OCI-LY1 (cell line): ENCODE results near the gene DEFB121.

Experiments
- H2AFZ ChIP-seq: fragments of 200-600 bp; sonication (generic), shearing (Covaris generic); 2 replicates; pipeline ENCODE4 v1.6.0; 2014; ENCODE audit warnings: antibody characterized with exemption, mild to moderate bottlenecking, low read length
- H3F3A ChIP-seq: fragments of 200-600 bp; sonication (generic), shearing (Covaris generic); 2 replicates; pipeline ENCODE4 v1.6.0; 2014; ENCODE audit warnings: mild to moderate bottlenecking, antibody characterized with exemption, low read length, moderate library complexity; ENCODE audit not compliant: insufficient read depth
- H3K27ac ChIP-seq: fragments of 200-600 bp; sonication (generic); 2 replicates; pipeline ENCODE4 v1.5.1; 2014; ENCODE audit warnings: low read length, mixed run types, mild to moderate bottlenecking, low read depth; ENCODE audit not compliant: poor library complexity, severe bottlenecking
- H3K27me3 ChIP-seq: fragments of 200-600 bp; sonication (generic); 2 replicates; pipeline ENCODE4 v1.6.0; 2014; ENCODE audit warnings: antibody characterized with exemption, mild to moderate bottlenecking, low read length, moderate library complexity; ENCODE audit not compliant: insufficient read depth
- H3K36me3 ChIP-seq: fragments of 200-600 bp; sonication (generic); 2 replicates; pipeline ENCODE4 v1.6.1; 2014; ENCODE audit warnings: mild to moderate bottlenecking, antibody characterized with exemption, low read length, moderate library complexity, mixed read lengths; ENCODE audit not compliant: insufficient read depth
- H3K4me1 ChIP-seq: fragments of 200-600 bp; sonication (generic); 2 replicates; pipeline ENCODE4 v1.5.1; 2014; ENCODE audit warnings: mild to moderate bottlenecking, low read length, moderate library complexity; ENCODE audit not compliant: insufficient read depth, severe bottlenecking
- H3K4me2 ChIP-seq: fragments of 200-600 bp; sonication (generic), shearing (Covaris generic); 2 replicates; pipeline ENCODE4 v1.6.1; 2014; ENCODE audit warnings: low read length
- H3K4me3 ChIP-seq: fragments of 200-600 bp; sonication (generic); 2 replicates; pipeline ENCODE4 v1.5.1; 2014; ENCODE audit warnings: low read length, low read depth, mild to moderate bottlenecking, mixed read lengths; ENCODE audit not compliant: poor library complexity, severe bottlenecking
- H3K79me2 ChIP-seq: fragments of 200-600 bp; shearing (Covaris generic); 2 replicates; pipeline ENCODE4 v1.6.1; 2016; ENCODE audit warnings: mixed run types, low read length, mixed read lengths; ENCODE audit not compliant: insufficient read depth
- H3K9ac ChIP-seq: fragments of 200-600 bp; sonication (generic), shearing (Covaris generic); 2 replicates; pipeline ENCODE4 v1.6.1; 2014; ENCODE audit warnings: mild to moderate bottlenecking, low read length, mixed read lengths
- H3K9me2 ChIP-seq: fragments of 200-600 bp; sonication (generic), shearing (Covaris generic); 2 replicates; pipeline ENCODE4 v1.6.1; 2014; ENCODE audit warnings: low read depth, mild to moderate bottlenecking, low read length, mixed read lengths
- H3K9me3 ChIP-seq: fragments of 200-600 bp; shearing (Covaris generic); 2 replicates; pipeline ENCODE4 v1.6.1; 2014; ENCODE audit warnings: low read length, mixed read lengths
- H4K20me1 ChIP-seq: fragments of 200-600 bp; sonication (generic), shearing (Covaris generic); 2 replicates; pipeline ENCODE4 v1.6.0; 2016; ENCODE audit warnings: mild to moderate bottlenecking, low read length; ENCODE audit not compliant: insufficient read depth
- EZH2 ChIP-seq: fragments of 200-600 bp; sonication (generic), shearing (Covaris generic); IDR thresholded peaks from 2 replicates; pipeline ENCODE4 v1.8.0; 2017; ENCODE audit warnings: borderline replicate concordance, mixed run types, mild to moderate bottlenecking, antibody characterized with exemption, low read length, moderate library complexity, mixed read lengths
- TF ChIP-seq, protein P1 (sequence below): fragments of 200-600 bp; sonication (generic), shearing (Covaris generic); IDR thresholded peaks from 2 replicates; pipeline ENCODE4 v1.5.1; 2017; ENCODE audit warnings: mild to moderate bottlenecking, antibody characterized with exemption, low read length, moderate library complexity, mixed read lengths

DEFB121 gene, protein sequence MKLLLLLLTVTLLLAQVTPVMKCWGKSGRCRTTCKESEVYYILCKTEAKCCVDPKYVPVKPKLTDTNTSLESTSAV

DNA sequence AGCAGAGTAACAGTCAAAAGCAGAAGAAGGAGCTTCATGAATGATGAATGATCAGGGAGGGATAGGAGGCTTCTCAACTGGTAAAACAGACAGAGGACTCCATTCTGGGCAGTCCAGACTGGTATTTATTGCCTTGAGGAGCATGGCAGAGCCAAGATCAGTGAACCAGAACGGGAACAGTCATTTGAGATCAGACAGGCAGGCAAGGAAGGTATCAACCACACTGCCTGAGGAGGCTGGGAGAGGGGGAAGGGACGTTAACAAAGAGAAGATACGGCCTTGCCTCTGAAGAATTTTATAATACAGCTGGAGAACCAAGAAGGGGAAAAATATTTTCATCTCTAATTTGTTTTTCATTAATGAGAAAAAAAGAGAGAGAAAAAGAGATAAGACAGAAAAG lies at the start of gene DEFB121:
TSS of gene DEFB121 (minus strand) at position 101 of the 400 bp plus-strand sequence. CDS start at position 38, 63 bp downstream.
- Histone ChIP-seq H3F3A (no peaks in the 10 kb centered on the region), H3K27me3 (no peaks in the 10 kb centered on the region), H3K4me3 (no peak within 1 kb of the TSS), H2AFZ (no peak within 1 kb of the TSS), H3K79me2 (no peaks in the 10 kb centered on the region), H3K27ac (no peak within 1 kb of the TSS), H4K20me1 (no peaks in the 10 kb centered on the region), H3K4me2 (no peak within 1 kb of the TSS), H3K9ac (no peak within 1 kb of the TSS), H3K9me3 (no peaks in the 10 kb centered on the region), H3K9me2 (no peaks in the 10 kb centered on the region), H3K36me3 (no peaks in the 10 kb centered on the region), H3K4me1 (no peaks in the 10 kb centered on the region)
- no peak for TF ChIP-seq EZH2
- TF ChIP-seq, protein P1, sequence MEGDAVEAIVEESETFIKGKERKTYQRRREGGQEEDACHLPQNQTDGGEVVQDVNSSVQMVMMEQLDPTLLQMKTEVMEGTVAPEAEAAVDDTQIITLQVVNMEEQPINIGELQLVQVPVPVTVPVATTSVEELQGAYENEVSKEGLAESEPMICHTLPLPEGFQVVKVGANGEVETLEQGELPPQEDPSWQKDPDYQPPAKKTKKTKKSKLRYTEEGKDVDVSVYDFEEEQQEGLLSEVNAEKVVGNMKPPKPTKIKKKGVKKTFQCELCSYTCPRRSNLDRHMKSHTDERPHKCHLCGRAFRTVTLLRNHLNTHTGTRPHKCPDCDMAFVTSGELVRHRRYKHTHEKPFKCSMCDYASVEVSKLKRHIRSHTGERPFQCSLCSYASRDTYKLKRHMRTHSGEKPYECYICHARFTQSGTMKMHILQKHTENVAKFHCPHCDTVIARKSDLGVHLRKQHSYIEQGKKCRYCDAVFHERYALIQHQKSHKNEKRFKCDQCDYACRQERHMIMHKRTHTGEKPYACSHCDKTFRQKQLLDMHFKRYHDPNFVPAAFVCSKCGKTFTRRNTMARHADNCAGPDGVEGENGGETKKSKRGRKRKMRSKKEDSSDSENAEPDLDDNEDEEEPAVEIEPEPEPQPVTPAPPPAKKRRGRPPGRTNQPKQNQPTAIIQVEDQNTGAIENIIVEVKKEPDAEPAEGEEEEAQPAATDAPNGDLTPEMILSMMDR = no peak

DNA sequence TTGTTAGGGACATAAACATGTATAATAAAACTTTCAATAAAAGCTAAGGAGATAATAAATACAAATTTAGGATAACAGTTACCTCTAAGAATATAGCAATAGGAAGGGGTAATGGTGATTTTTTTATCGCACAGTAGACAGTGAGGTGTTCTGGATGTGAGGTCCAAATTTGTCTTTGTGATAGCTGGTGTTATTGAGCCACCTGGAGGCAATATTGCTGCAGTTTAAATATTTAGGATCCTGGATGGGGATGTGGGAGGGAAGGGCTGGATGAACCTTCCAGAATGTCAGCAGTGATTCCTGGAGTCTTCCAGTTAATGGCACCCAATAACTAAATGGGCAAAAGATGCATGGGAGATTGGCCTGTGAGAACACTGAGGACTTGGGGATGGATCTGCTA lies 48.3 kb upstream of the DEFB121 start:
- no peaks in the 10 kb centered on the region for H3F3A ChIP-seq
- no peak overlapping the region for H3K9ac ChIP-seq
- H3K4me1 ChIP-seq = no peaks in the 10 kb centered on the region
- TF ChIP-seq, protein P1 = no peak
- TF ChIP-seq EZH2 = no peak
- H3K27ac ChIP-seq = no peak overlapping the region
- H4K20me1 ChIP-seq = no peaks in the 10 kb centered on the region
- no peak overlapping the region for H2AFZ ChIP-seq
- H3K36me3 ChIP-seq = no peaks in the 10 kb centered on the region
- H3K79me2 ChIP-seq = no peaks in the 10 kb centered on the region
- no peaks in the 10 kb centered on the region for H3K9me3 ChIP-seq
- H3K9me2 ChIP-seq = no peaks in the 10 kb centered on the region
- H3K4me3 ChIP-seq = no peak overlapping the region
- H3K27me3 ChIP-seq = peaks cover 4% of the 10 kb centered on the region; the same call in 1 of the 2 replicates
- H3K4me2 ChIP-seq = no peak overlapping the region

DNA sequence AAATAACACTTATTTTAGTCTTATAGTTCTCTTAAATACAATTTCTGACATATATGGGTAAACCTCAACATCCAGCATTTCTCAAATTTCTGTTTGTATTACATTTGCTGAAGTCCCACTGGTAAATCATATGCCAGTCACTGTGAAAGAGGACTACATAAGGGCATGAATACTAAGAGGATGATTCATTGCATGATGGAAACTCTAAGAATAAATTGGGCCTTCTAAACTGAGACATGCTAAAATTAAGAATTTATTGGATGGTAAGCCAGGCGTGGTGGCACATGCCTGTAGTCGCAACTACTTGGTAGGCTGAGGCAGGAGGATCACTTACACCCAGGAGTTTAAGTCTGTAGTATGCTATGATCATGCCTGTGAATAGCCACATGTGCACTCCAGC lies 46.6 kb upstream of the DEFB121 start:
- Histone ChIP-seq H3K9me3 (no peaks in the 10 kb centered on the region), H3F3A (no peaks in the 10 kb centered on the region), H3K4me2 (no peak overlapping the region), H3K36me3 (no peaks in the 10 kb centered on the region), H3K4me1 (no peaks in the 10 kb centered on the region), H2AFZ (no peak overlapping the region), H3K9ac (no peak overlapping the region), H3K4me3 (no peak overlapping the region), H3K27ac (no peak overlapping the region), H3K79me2 (no peaks in the 10 kb centered on the region), H3K9me2 (no peaks in the 10 kb centered on the region), H4K20me1 (no peaks in the 10 kb centered on the region), H3K27me3 (peaks cover 4% of the 10 kb centered on the region; the same call in 1 of the 2 replicates)
- TF ChIP-seq, protein P1 = no peak
- TF ChIP-seq EZH2 = no peak
